NCI-H2227 (cell line): ENCODE measurements around the gene KRTAP4-2.
"Not testable (repeated sequence)": the region's sequence is repeated elsewhere in the genome, so short reads cannot be mapped to it uniquely, and the experiment has no call there.

ENCODE experiments used
- DNase-seq: peaks from one replicate; lab custom pipeline; 2025; ENCODE audit not compliant: unreplicated experiment; lab: John Stamatoyannopoulos, UW

Gene KRTAP4-2

DNA sequence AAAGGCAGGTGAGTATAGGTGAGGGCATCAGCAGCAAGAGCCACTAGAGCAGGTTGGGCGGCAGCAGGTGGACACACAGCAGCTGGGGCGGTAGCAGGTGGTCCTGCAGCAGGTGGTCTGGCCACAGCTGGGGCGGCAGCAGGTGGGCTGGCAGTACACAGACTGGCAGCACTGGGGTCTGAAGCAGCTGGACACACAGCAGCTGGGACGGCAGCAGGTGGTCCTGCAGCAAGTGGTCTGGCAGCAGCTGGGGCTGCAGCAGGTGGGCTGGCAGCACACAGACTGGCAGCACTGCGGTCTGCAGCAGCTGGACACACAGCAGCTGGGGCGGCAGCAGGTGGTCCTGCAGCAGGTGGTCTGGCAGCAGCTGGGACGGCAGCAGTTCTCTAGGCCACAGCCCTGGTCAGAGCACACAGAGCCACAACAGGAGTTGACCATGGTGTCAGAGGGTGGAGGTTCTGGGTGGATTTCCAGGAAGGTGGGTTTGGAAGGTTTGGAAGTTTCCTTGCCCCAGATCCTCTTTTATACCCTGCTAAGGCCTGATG, at the start of gene KRTAP4-2:
Gene KRTAP4-2, minus strand, starts transcription at position 495 of the 545 bp plus-strand sequence. Its CDS starts 57 bp downstream, at position 438.
- no peak for DNase-seq

DNA sequence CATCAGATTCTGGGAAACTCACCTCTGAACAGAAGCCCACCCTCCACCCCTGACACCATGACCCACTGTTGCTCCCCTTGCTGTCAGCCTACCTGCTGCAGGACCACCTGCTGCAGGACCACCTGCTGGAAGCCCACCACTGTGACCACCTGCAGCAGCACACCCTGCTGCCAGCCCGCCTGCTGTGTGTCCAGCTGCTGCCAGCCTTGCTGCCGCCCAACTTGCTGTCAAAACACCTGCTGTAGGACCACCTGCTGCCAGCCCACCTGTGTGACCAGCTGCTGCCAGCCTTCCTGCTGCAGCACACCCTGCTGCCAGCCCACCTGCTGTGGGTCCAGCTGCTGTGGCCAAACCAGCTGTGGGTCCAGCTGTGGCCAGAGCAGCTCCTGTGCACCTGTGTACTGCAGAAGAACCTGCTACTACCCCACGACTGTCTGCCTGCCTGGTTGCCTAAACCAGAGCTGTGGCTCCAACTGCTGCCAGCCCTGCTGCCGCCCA, 48.6 kb upstream of the KRTAP4-2 start, which contains the start of gene KRTAP9-2:
Gene KRTAP9-2, plus strand, starts transcription at position 51 of the 498 bp plus-strand sequence. Its CDS starts 7 bp downstream, at position 58.
- DNase-seq: not testable (repeated sequence)

- DNase-seq: no peak
Measured at GRCh38 chr17:41226051-41226450, 48.0 kb upstream of the KRTAP4-2 start.

DNA sequence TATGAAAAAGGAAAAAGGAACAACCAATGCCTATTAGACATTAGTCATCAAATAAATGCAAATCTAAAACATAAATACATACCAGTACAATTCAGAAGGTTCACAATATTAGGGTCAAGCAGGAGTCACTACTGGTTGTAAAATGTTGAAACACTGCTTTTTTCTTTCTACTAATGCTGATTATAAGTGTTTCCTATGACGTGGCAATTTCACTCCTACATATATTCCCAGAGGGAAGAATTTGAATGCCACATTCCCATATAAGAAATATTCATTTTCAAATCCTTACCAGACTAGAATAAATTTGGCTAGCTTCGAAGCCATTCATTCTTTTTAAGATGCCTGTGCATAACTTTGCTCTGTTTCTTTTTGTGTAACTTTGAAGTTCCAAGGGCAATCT, 45.8 kb upstream of the KRTAP4-2 start:
- no peak for DNase-seq

- no peak for DNase-seq
Measured at GRCh38 chr17:41215681-41216080, 37.7 kb upstream of the KRTAP4-2 start.

DNA sequence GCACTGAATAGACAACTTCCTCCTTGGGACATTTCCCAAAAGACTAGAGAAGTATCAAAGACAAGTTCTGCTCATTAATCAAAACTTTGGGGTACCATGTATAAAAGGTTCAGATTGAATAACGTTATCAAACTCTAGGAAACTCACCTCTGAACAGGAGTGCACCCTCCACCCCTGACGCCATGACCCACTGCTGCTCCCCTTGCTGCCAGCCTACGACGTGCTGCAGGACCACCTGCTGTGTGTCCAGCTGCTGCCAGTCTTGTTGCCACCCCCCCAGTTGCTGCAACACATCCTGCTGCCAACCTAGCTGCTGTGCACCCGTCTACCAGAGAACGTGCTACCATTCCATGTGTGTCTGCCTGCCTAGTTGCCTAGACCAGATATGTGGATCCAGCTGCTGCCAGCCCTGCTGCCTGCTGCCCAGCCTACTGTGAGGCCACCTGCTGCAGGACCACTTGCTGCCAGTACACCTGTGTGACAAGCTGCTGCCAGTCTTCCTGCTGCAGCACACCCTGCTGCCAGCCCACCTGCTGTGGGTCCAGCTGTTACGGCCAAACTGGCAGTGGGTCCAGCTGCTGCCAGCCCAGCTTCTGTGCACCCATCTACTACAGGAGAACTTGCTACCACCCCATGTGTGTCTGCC, 34.6 kb upstream of the KRTAP4-2 start:
- DNase-seq: no peak

- no peak for DNase-seq
Measured at GRCh38 chr17:41211845-41212466, 33.9 kb upstream of the KRTAP4-2 start.

GRCh38 chr17:41199421-41200078, 21.5 kb upstream of the KRTAP4-2 start:
- no peak for DNase-seq

DNA sequence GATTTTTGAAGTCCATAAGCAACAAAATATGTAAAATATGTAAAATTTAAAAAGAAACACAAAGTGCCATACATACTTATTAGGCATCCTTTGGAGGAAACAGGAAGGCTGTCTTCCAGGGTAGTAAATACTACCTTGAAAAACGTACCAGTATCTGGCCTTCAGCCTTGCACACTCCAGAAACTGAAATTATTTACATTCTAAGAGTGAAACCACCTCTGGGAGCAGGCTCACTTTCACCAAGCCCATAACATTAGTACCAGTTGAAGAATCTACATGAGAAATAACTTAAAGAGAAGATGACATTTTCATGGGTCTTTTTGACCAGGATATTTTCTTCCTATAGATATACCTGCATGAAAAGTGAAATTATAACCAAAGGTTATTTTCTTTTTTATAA, 18.0 kb upstream of the KRTAP4-2 start:
- DNase-seq: no peak

GRCh38 chr17:41190328-41190727, 12.3 kb upstream of the KRTAP4-2 start:
- no peak for DNase-seq

DNA sequence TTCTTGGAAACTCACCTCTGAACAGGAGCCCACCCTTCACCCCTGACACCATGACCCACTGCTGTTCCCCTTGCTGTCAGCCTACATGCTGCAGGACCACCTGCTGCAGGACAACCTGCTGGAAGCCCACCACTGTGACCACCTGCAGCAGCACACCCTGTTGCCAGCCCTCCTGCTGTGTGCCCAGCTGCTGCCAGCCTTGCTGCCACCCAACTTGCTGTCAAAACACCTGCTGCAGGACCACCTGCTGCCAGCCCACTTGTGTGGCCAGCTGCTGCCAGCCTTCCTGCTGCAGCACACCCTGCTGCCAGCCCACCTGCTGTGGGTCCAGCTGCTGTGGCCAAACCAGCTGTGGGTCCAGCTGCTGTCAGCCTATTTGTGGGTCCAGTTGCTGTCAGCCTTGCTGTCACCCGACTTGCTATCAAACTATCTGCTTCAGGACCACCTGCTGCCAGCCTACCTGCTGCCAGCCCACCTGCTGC, 11.9 kb upstream of the KRTAP4-2 start, which contains the start of gene KRTAP9-1:
Gene KRTAP9-1, plus strand, starts transcription at position 51 of the 482 bp plus-strand sequence. Its CDS starts 0 bp downstream, at position 51.
- DNase-seq: not testable (repeated sequence)

DNA sequence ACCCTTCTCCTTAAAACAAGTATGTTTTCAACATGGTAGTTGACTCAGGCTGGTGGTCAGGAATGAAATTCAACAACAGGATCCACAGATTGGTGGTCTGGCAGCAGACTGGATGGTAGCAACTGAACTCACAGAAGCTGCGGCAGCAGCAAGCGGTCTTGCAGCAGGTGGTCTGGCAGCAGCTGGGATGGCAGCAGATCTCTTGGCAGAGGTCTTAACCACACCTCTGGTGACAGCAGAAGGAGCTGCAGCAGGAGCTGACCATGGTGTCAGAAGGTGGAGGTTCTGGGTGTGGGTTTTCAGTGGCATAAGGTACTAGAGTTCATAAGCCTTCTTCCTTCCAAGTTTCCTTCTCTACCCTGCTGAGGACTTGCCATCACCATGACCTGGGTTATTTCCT, 8.9 kb upstream of the KRTAP4-2 start:
- DNase-seq: no peak

DNA sequence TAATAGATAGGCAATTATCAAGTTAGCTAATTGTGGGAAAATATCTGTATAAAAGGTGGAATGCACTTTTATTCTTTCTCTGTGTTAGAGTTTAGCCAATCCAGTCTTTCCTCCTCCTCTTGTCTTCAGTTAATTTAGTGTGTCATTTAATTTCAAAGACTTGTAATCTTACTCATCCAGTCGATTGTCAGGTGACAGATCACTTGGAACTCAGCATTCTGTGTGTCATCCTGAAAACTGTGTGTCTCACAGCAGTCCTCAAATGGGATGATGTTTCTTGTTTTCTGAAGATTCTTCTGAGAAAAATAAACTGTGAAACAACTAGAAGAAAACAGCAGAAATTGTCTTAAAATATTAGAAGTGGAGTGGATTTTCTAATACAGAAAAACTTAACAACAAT, 7.0 kb upstream of the KRTAP4-2 start:
- no peak for DNase-seq

- DNase-seq: no peak
Measured at GRCh38 chr17:41184480-41184961, 6.5 kb upstream of the KRTAP4-2 start, which contains the start of gene KRTAP4-1. KRTAP4-1 (minus strand) TSS chr17:41184911; CDS start chr17:41184854, 57 bp downstream.

- no peak for DNase-seq
Measured at GRCh38 chr17:41178843-41179616, 1.0 kb upstream of the KRTAP4-2 start.

DNA sequence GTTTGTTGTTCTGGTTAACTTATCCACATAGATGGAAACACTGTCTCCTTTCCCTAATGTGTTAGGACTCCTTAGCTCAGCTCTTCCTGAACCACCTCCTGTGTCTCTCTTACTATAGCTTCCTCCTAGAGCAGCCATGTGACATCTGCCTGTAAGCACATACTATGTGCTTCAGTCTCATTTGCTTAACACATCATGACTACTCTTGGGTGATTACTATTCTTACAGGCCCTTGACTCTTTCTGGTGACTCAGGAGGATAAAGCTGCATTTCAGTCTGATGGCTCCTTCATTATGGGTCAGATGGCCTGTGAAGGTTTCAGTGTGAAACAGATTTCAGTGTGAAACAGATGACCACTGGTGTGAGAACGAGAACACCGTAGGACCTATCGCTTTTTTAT, 320 bp upstream of the KRTAP4-2 start:
- no peak for DNase-seq

DNA sequence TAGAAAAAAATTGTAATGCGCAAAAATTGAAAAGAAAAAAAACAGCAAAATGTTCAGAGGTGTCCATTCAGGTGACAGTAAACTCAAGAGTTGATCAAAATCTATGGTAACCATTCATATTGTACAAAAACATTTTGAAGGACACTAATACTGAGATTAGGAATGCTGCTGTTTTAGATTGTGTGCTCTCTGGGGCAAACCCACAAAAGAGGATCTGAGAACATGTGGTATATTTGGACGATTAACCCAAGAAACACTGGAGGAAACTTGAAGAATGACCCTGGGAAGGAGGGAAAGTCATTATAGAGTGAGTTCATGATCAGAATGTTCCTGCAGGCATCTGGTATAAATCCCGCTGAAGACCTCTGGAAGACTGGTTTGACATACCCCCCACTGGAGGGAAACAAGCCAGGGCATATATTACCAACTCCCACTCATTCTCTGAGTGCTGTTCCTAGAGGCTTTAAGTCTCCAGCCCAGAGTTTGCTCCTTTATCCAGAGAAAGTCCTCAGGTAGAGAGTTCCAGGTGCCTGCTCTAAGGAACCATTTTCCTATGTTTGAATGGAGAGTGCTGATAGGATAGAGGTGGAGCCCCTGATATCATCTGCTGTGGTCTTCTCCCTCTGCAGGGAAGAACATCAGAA, 1.2 kb downstream of the KRTAP4-2 start:
- no peak for DNase-seq

GRCh38 chr17:41171886-41172285, 6.1 kb downstream of the KRTAP4-2 start:
- DNase-seq: no peak

DNA sequence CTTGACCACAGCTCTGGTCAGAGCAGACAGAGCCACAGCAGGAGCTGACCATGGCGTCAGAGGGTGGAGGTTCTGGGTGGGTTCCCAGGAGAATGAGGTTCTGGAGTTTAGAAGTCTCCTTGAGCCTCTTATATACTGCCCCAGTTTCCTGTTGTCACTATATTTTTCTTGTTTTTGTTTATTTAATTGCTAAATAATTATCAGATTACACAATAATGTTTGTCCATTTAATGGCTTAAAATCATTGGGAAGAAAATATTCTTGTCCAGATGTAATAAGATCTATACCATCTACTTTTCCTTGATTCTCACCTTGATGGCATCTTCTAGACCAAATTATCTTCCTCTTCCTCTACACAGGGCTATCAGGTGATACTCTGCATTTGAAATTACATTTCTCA, 9.9 kb downstream of the KRTAP4-2 start, which contains the start of gene KRTAP4-3:
Gene KRTAP4-3, minus strand, starts transcription at position 101 of the 400 bp plus-strand sequence. Its CDS starts 49 bp downstream, at position 52.
- DNase-seq: no peak

- no peak for DNase-seq
Measured at GRCh38 chr17:41167561-41167960, 10.5 kb downstream of the KRTAP4-2 start.
